Bronchial epithelial cell (primary cell): ENCODE measurements around the gene SUPT7L. TPM values are rescaled to one million over a fixed set of nuclear protein-coding genes. Genes with fewer than 3 reads are reported as not detected.
A peak's percentile ranks its signal among the peaks of the same experiment; 100 is the strongest.

ENCODE experiments used
- DNase-seq: peaks from one replicate; pipeline ENCODE4 v3.0.0-alpha.2; 2010; ENCODE audit warnings: low read depth
- FAIRE-seq: peaks from 2 replicates; lab custom pipeline; 2011; peaks lifted over from hg19 to GRCh38; lab: Jason Lieb, UNC
- H3K27me3 ChIP-seq: 2 replicates; pipeline ENCODE4 v1.5.1; 2011; ENCODE audit warnings: low read length; ENCODE audit not compliant: control insufficient read depth, insufficient read depth
- H3K36me3 ChIP-seq: 2 replicates; pipeline ENCODE4 v1.5.1; 2011; ENCODE audit warnings: low read length; ENCODE audit not compliant: control insufficient read depth, insufficient read depth
- H3K4me3 ChIP-seq: 2 replicates; pipeline ENCODE4 v1.5.1; 2011; ENCODE audit warnings: mild to moderate bottlenecking, low read depth, low read length, control low read depth
- CTCF ChIP-seq: IDR thresholded peaks from 2 replicates; pipeline ENCODE4 v1.5.1; 2011; ENCODE audit warnings: mild to moderate bottlenecking, moderate library complexity, low read length, control low read depth, inconsistent platforms; ENCODE audit not compliant: insufficient read depth, severe bottlenecking
- total RNA-seq: library from RNA; depleted of rRNA; stranded (reverse); fragments of >200 nt; gene quantifications from 2 replicates; pipeline ENCODE4 v1.2.1, GENCODE V29; 2014

SUPT7L gene
- total RNA-seq, 1 donor from 2014 or later: 10.5 TPM

- Histone ChIP-seq H3K27me3 (no peaks in the 10 kb centered on the region), H3K4me3 (no peak overlapping the region), H3K36me3 (peaks cover 3% of the 10 kb centered on the region)
- DNase-seq: no peak
- TF ChIP-seq CTCF: no peak
- no peak for FAIRE-seq
Measured at GRCh38 chr2:27667446-27667845, 4.0 kb upstream of the SUPT7L start.

GRCh38 chr2:27664622-27665363 lies 1.4 kb upstream of the SUPT7L start:
- FAIRE-seq (no peak), DNase-seq (no peak)
- H3K27me3 ChIP-seq: no peaks in the 10 kb centered on the region
- TF ChIP-seq CTCF: no peak
- peaks cover 10% of the 10 kb centered on the region for H3K36me3 ChIP-seq
- peak overlapping the region; percentile 88 for H3K4me3 ChIP-seq

DNA sequence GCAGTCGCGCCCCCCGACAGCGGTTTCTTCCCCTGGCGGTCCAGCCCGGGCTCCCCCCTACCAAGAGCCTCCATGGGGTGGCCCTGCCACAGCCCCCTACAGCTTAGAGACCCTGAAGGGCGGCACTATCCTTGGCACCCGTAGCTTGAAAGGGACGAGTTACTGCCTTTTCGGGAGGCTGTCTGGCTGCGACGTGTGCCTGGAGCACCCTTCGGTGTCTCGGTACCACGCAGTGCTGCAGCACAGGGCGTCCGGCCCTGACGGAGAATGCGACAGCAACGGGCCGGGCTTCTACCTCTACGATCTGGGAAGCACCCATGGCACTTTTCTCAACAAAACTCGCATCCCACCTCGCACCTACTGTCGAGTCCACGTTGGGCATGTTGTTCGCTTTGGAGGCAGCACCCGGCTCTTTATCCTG lies 750 bp upstream of the SUPT7L start:
- Histone ChIP-seq H3K36me3 (peaks cover 10% of the 10 kb centered on the region), H3K27me3 (no peaks in the 10 kb centered on the region), H3K4me3 (peak overlapping the region; percentile 88)
- FAIRE-seq (no peak), DNase-seq (no peak)
- TF ChIP-seq CTCF: peak; percentile 11

- Histone ChIP-seq H3K36me3 (peaks cover 9% of the 10 kb centered on the region), H3K27me3 (no peaks in the 10 kb centered on the region), H3K4me3 (no peak overlapping the region)
- no peak for FAIRE-seq
- no peak for DNase-seq
- TF ChIP-seq CTCF: no peak
Measured at GRCh38 chr2:27661371-27661770, 2.0 kb downstream of the SUPT7L start.

GRCh38 chr2:27655155-27655951 lies 8.1 kb downstream of the SUPT7L start:
- H3K27me3 ChIP-seq: no peaks in the 10 kb centered on the region
- TF ChIP-seq CTCF: no peak
- peak; percentile 81 for DNase-seq
- FAIRE-seq: peak; percentile 28
- H3K4me3 ChIP-seq: no peak overlapping the region
- peaks cover 3% of the 10 kb centered on the region for H3K36me3 ChIP-seq
